HG03095 (cell line): Measurements from ENCODE around the gene IQCN.

Source experiments
- ATAC-seq: cut with Tn5 transposase; IDR thresholded peaks from one replicate; pipeline ENCODE4 v1.9.1; 2021; ENCODE audit warnings: moderate library complexity; ENCODE audit not compliant: unreplicated experiment

IQCN gene

GRCh38 chr19:18269070-18269723 is 5.1 kb downstream of the IQCN start:
- no peak for ATAC-seq

DNA sequence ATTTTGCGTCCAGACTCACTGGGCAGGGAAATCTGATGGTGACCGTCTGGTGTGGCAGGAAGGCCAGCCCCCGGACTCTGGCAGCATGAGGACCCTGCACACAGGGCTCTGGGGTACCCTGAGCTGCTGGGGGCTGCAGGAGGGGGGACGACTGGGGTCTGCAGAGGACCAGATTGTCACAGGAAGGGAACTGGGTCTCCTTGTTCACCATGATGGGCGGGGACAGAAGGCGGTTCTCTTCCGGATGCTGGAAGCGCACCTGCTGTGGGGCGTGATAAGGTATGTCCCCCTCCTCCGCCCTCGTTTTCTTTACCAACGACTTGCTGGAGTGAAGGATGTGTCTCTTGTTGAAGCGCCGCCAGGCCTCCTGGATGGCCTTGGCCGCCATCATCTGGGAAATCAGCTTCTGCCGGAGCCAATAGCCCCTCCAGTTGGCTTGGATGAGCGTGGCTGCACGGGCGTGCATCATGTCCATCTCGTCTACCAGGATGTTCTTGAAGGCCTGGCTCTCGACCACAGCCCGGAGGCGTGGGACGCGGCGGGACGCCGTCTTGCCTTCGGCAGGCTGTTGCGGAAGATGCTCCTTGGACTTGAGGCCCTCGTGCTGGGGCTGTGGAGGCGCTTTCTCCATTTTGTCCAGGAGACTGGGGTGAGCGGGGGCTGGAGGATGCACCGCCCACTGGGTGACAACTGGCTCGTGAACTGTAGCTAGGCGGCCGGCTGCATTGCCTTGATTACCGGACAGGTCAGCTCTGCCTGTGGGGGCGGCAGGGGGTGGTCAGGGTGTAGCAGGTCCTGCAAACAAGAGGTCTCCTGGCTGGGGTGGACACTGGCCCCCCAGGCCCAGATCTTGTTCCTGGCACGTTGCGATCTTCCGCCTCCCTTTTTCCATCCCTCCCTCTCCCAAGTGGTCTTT is 7.2 kb downstream of the IQCN start:
- no peak for ATAC-seq

- no peak for ATAC-seq
Observed at GRCh38 chr19:18265582-18265981, 8.7 kb downstream of the IQCN start.

- no peak for ATAC-seq
Observed at GRCh38 chr19:18264971-18265540, 9.2 kb downstream of the IQCN start.

GRCh38 chr19:18264137-18264854 is 10.0 kb downstream of the IQCN start:
- no peak for ATAC-seq

DNA sequence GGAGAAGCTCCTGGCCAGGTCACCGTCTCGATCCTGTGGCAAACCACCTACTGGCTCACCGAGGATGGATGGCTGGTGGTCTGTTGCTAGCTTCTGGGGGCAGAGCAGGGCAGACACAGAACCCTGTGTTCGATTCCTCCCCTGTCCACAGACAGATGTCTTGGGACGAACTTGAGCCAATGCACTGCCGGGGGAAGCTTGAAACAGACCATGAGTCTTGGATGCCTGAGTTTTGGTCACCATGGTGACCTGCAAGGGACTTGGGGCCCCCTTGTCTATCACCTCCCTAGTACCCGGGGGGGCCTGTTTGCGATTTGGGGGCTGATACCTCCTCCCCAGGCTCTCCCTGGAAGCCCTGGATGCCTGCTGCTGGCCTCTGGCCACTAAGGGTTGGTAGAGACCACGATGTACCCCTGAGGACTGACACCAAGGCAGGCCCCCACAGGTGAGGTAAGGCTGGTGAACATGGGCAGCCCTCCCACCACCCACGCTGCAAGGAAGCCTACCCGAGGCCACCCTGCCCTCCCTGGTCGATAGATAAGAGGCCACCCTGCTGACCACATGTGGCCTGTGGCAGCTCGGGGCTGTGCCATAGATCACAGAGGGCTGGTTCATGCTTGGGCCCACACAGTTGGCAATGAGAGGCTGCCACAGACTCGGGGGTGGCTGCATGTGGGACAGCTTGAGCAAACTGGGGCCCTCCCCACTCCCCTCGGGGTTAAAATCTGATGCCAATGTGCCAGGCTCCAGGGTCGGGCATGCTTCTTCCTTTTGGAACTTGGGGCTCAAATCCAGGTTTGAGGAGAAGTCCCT is 10.7 kb downstream of the IQCN start:
- no peak for ATAC-seq

DNA sequence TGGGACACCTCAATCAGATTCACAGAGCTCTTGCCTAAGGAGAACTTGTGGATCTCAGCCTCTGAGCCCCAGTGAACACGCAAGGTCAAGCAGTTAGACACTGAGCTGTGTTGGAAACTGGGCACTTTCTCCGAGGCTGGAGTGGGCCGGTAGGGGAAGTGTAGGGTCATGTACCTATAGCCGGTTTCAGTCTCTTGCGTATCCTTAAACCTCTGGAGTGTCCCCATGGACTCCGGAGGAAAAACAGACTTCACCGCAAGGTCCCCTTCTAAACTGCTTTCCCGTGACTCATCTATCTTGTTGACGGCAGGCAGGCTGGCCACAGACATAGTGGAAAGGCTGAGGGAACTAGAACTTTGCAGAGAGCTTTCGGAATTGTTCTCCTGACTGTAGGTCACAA is 11.3 kb downstream of the IQCN start:
- ATAC-seq, result no peak

DNA sequence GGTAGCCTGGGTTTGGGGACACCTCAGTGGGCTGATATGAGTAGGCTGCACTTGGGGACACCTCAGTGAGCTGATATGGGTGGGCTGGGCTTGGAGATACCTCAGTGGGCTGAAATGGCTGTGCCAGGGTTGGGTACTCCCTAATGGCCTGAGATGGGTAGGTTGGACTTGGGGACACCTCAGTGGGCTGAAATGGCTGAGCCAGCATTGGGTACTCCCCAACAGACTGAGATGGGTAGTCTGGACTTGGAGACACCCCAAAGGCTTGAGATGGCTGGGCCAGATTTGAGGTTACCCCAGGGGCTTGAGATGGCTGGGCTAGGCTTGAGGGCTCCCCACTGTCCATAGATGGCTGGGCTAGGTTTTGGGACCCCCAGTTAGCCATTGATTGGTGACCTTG is 12.1 kb downstream of the IQCN start:
- ATAC-seq, result no peak

- ATAC-seq, result no peak
Observed at GRCh38 chr19:18261474-18261873, 12.8 kb downstream of the IQCN start.

GRCh38 chr19:18259893-18260292 is 14.4 kb downstream of the IQCN start:
- ATAC-seq, result no peak

- no peak for ATAC-seq
Observed at GRCh38 chr19:18257503-18258470, 16.5 kb downstream of the IQCN start.

DNA sequence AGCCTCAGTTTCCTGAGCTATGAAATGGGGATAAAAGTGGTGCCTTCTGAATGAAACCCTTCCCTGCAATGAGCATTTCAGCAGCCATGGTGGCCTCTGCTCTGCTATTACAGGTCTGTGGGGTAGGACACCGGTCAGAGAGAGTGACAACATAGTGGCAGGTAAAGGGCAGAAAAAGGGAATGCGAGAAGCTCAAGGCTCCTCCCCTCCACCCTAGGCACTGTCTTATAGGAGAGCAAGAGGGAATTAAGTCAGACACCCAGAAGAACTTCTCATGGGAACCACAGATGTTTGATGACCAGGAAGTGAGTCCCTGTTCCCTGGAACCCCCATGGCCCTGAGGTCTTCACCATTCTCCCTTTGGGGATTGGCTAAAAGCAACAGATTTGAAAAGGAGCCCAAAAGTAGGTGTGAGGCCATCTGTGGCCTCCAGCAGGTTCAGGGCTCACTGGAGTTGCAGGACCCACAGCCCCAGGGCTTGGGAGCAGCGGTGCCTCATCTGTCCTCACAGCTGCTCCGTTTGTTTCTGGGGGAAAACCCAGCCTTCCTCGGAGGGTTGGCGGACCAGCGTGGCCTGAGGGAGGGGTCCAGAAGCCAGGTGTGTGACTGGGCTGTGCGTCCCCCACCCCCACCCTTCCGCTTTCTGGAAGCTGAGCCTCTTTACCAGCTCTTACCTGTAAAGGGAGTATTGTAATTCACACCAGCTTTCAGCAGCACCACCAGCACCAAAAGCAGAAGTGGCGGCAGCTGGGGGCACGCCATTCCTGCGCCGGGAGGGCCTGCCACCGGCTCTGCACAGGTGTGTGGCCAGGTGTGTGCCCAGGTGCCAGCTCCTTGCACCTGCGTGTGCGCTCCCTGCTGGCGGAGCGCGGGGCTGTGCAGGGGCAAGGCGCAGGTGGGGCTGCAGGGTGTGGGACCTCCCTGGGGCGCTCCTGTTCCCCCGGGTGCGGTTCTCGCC is 19.4 kb downstream of the IQCN start:
- ATAC-seq, result no peak

DNA sequence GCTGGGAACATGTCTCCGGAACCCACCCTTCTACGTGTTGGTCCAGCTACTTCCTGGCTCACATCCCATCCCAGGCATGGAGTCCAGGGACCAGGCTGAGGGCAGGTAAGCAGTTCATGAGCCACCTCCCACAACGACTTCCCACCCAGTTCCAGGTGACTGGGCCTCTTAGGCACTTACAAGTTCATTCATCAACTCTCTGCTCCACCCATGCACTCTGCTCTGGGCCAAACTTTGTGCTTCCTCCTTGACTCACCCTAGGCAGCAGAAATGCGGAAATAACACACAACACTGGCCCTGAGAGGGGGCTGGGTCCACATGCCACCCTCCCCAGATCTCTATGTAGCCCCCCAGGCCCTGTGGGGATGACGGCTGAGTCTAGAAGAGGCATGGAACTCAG is 20.5 kb downstream of the IQCN start:
- ATAC-seq, result no peak

- no peak for ATAC-seq
Observed at GRCh38 chr19:18253130-18253529, 21.1 kb downstream of the IQCN start.

- no peak for ATAC-seq
Observed at GRCh38 chr19:18252370-18252717, 21.9 kb downstream of the IQCN start.

DNA sequence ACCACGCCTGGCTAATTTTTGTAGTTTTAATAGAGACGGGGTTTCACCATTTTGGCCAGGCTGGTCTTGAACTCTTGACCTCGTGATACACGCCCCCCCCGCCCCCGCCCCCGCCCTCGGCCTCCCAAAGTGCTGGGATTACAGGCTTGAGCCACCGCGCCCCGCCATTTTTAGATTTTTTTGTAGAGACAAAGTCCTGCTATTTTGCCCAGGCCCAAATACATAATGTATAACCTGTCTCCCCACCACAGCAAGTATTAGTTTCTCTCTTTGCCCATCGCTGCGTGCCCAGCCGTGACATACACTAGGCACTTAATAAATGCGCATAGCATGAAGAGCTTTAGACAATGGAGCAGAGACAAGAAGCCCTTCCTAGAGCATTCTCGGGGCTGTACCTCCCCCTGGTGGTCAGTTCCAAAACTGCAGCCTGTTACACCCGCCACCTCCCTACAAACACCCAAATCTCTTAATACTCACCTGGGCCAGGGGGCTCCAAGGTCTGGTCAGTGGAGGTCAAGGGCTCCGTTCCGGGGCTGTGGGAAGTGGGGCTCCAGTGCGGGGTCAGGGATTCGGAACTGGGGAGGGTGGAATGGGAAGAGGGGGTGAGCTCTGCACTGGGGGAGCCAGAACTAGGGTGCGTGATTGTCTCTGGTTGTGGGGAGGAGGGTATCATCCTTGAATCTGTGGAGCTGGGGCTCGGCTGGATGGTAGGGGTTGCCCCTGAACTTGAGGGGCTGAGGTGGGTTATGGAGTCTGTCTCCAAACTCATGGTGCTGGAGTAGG is 22.5 kb downstream of the IQCN start:
- ATAC-seq, result no peak

- no peak for ATAC-seq
Observed at GRCh38 chr19:18249834-18250233, 24.4 kb downstream of the IQCN start.

GRCh38 chr19:18245297-18245696 is 29.0 kb downstream of the IQCN start:
- no peak for ATAC-seq
